ENCODE measurements around the gene ENO2. TPM values are rescaled to one million over a fixed set of nuclear protein-coding genes. Genes with fewer than 3 reads are reported as not detected.

ENO2 gene
- total RNA-seq, 3 donors from 2014 or later = 83.5 to 97.4 (median 85.2) TPM

DNA sequence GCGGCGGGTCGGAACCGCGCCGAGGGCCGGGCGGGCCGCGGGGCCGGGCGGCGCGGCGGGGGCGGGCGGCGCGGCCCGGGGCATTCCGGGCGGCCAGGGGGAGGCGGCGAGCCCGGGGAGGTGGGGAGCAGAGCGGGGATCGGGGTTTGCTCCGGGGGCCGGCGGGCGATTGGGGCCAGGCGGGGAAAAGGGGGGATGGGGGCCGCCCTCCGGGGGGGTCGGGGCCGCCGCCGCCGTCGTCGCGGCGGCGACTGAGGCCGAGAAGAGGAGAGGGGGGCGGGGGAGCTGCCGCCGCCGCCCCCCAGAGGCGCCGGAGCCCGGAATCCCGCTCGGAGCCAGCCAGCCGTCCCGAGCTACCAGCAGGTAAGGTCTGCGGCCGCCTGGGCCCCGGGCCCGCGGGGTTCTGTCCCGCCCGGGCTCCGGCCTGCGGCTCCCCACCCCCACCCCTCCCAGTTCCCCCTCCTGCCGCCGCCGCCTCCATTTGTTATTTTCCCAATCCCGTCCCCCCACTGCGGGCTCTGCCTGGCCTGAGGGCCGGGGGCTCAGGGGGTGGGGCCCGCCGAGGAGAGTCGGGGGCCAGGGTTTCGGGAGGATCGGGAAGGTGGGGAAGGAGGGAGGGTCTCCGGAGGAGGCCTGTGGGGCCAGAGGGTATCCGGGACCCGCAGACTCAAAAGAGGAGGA lies 13.8 kb downstream of the ENO2 start:
- Mint-ChIP-seq H3K4me3 (peak overlapping the region; percentile 85), H3K9me3 (no peaks in the 10 kb centered on the region), H3K27me3 (ENCODE audit: low read depth) (no peaks in the 10 kb centered on the region), H3K4me1 (ENCODE audit: low read depth) (peaks cover 63% of the 10 kb centered on the region), H3K36me3 (ENCODE audit: insufficient read depth) (no peaks in the 10 kb centered on the region)
- peak; percentile 5 to 10 for ATAC-seq
- no peak for DNase-seq

GRCh38 chr12:6928703-6929407 lies 14.5 kb downstream of the ENO2 start:
- DNase-seq (no peak), ATAC-seq (no peak)
- Mint-ChIP-seq H3K4me3 (peak overlapping the region; percentile 85), H3K27me3 (ENCODE audit: low read depth) (no peaks in the 10 kb centered on the region), H3K36me3 (ENCODE audit: insufficient read depth) (peaks cover 5% of the 10 kb centered on the region), H3K9me3 (no peaks in the 10 kb centered on the region), H3K4me1 (ENCODE audit: low read depth) (peaks cover 64% of the 10 kb centered on the region)

GRCh38 chr12:6929466-6930452 lies 15.4 kb downstream of the ENO2 start:
- H3K4me3 Mint-ChIP-seq = peak overlapping the region; percentile 85

GRCh38 chr12:6932766-6933165 lies 18.4 kb downstream of the ENO2 start:
- peaks cover 21% of the 10 kb centered on the region for H3K36me3 Mint-ChIP-seq (ENCODE audit: insufficient read depth)
- peaks cover 63% of the 10 kb centered on the region for H3K4me1 Mint-ChIP-seq (ENCODE audit: low read depth)
- no peaks in the 10 kb centered on the region for H3K9me3 Mint-ChIP-seq
- DNase-seq (no peak), ATAC-seq (no peak)
- H3K27me3 Mint-ChIP-seq (ENCODE audit: low read depth) = no peaks in the 10 kb centered on the region
- H3K4me3 Mint-ChIP-seq = no peak overlapping the region

More at GRCh38 chr12:6929466-6930452, 15.4 kb downstream of the ENO2 start:
- DNase-seq (no peak), ATAC-seq (no peak)
- Mint-ChIP-seq H3K9me3 (no peaks in the 10 kb centered on the region), H3K36me3 (ENCODE audit: insufficient read depth) (peaks cover 11% of the 10 kb centered on the region), H3K4me1 (ENCODE audit: low read depth) (peaks cover 58% of the 10 kb centered on the region), H3K27me3 (ENCODE audit: low read depth) (no peaks in the 10 kb centered on the region)

GRCh38 chr12:6934110-6934509 lies 19.7 kb downstream of the ENO2 start:
- DNase-seq = no peak
- no peaks in the 10 kb centered on the region for H3K9me3 Mint-ChIP-seq
- H3K27me3 Mint-ChIP-seq (ENCODE audit: low read depth) = no peaks in the 10 kb centered on the region
- peaks cover 61% of the 10 kb centered on the region for H3K4me1 Mint-ChIP-seq (ENCODE audit: low read depth)
- no peak overlapping the region for H3K4me3 Mint-ChIP-seq
- no peak for ATAC-seq
- peaks cover 23% of the 10 kb centered on the region for H3K36me3 Mint-ChIP-seq (ENCODE audit: insufficient read depth)

DNA sequence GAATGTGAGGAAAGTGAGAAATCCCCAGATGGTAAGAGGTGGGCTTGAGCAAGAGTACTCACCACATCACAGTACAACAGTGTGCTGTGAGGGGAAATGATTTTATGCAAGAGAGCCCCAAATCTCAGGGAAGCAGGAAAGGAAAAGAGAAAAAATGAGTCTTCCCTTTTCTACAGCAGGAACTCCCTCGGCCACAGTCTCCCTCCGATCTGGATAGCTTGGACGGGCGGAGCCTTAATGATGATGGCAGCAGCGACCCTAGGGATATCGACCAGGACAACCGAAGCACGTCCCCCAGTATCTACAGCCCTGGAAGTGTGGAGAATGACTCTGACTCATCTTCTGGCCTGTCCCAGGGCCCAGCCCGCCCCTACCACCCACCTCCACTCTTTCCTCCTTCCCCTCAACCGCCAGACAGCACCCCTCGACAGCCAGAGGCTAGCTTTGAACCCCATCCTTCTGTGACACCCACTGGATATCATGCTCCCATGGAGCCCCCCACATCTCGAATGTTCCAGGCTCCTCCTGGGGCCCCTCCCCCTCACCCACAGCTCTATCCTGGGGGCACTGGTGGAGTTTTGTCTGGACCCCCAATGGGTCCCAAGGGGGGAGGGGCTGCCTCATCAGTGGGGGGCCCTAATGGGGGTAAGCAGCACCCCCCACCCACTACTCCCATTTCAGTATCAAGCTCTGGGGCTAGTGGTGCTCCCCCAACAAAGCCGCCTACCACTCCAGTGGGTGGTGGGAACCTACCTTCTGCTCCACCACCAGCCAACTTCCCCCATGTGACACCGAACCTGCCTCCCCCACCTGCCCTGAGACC lies 21.2 kb downstream of the ENO2 start:
- Mint-ChIP-seq H3K27me3 (ENCODE audit: low read depth) (no peaks in the 10 kb centered on the region), H3K9me3 (no peaks in the 10 kb centered on the region), H3K4me1 (ENCODE audit: low read depth) (peaks cover 56% of the 10 kb centered on the region), H3K4me3 (peak overlapping the region; percentile 87), H3K36me3 (ENCODE audit: insufficient read depth) (peaks cover 25% of the 10 kb centered on the region)
- ATAC-seq (no peak), DNase-seq (no peak)

GRCh38 chr12:6936194-6936635 lies 21.8 kb downstream of the ENO2 start:
- Mint-ChIP-seq H3K4me3 (peak overlapping the region; percentile 87), H3K27me3 (ENCODE audit: low read depth) (no peaks in the 10 kb centered on the region), H3K9me3 (no peaks in the 10 kb centered on the region), H3K36me3 (ENCODE audit: insufficient read depth) (peaks cover 25% of the 10 kb centered on the region), H3K4me1 (ENCODE audit: low read depth) (peaks cover 51% of the 10 kb centered on the region)
- ATAC-seq (no peak), DNase-seq (no peak)

DNA sequence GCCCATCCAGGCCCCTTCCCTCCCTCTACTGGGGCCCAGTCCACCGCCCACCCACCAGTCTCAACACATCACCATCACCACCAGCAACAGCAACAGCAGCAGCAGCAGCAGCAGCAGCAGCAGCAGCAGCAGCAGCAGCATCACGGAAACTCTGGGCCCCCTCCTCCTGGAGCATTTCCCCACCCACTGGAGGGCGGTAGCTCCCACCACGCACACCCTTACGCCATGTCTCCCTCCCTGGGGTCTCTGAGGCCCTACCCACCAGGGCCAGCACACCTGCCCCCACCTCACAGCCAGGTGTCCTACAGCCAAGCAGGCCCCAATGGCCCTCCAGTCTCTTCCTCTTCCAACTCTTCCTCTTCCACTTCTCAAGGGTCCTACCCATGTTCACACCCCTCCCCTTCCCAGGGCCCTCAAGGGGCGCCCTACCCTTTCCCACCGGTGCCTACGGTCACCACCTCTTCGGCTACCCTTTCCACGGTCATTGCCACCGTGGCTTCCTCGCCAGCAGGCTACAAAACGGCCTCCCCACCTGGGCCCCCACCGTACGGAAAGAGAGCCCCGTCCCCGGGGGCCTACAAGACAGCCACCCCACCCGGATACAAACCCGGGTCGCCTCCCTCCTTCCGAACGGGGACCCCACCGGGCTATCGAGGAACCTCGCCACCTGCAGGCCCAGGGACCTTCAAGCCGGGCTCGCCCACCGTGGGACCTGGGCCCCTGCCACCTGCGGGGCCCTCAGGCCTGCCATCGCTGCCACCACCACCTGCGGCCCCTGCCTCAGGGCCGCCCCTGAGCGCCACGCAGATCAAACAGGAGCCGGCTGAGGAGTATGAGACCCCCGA lies 22.5 kb downstream of the ENO2 start:
- peak; percentile 37 for ATAC-seq
- Mint-ChIP-seq H3K9me3 (no peaks in the 10 kb centered on the region), H3K27me3 (ENCODE audit: low read depth) (no peaks in the 10 kb centered on the region), H3K4me1 (ENCODE audit: low read depth) (peaks cover 51% of the 10 kb centered on the region), H3K36me3 (ENCODE audit: insufficient read depth) (peaks cover 25% of the 10 kb centered on the region), H3K4me3 (peak overlapping the region; percentile 87)
- peak; percentile 69 for DNase-seq

DNA sequence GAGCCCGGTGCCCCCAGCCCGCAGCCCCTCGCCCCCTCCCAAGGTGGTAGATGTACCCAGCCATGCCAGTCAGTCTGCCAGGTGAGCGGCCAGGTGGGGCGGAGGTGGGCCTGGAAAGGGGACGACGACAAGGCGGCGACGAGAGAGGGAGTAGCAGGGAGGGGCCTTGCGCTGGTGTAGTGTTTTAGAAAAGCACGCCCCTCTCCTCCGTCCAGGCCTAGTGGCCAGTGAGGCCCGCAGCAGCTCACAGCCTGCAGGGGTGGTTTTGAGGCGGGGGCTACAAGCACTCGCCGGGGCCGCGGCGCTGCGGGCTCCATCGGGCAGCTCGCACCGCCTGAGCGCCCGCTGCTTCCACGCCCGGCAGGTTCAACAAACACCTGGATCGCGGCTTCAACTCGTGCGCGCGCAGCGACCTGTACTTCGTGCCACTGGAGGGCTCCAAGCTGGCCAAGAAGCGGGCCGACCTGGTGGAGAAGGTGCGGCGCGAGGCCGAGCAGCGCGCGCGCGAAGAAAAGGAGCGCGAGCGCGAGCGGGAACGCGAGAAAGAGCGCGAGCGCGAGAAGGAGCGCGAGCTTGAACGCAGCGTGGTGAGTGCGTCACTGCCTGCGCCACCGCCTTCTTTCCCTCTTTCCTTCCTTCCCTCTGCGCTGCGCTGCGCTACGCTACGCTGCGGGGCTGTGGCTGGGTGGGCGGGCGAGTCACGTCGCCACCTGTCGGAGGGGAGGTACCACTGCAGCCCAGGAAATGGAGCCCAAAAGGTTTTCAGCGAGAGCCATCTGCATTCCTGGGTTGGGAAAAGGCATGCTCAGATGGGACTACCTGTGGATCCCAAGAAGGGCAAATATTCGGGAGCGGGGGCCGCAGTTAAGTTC lies 23.3 kb downstream of the ENO2 start:
- peaks cover 25% of the 10 kb centered on the region for H3K36me3 Mint-ChIP-seq (ENCODE audit: insufficient read depth)
- peak; percentile 91 for DNase-seq
- ATAC-seq = peak; percentile 92
- peak overlapping the region; percentile 87 for H3K4me3 Mint-ChIP-seq
- peaks cover 49% of the 10 kb centered on the region for H3K4me1 Mint-ChIP-seq (ENCODE audit: low read depth)
- no peaks in the 10 kb centered on the region for H3K27me3 Mint-ChIP-seq (ENCODE audit: low read depth)
- H3K9me3 Mint-ChIP-seq = no peaks in the 10 kb centered on the region

- peak overlapping the region; percentile 87 for H3K4me3 Mint-ChIP-seq
- no peaks in the 10 kb centered on the region for H3K9me3 Mint-ChIP-seq
- H3K36me3 Mint-ChIP-seq (ENCODE audit: insufficient read depth) = peaks cover 23% of the 10 kb centered on the region
- H3K4me1 Mint-ChIP-seq (ENCODE audit: low read depth) = peaks cover 52% of the 10 kb centered on the region
- no peak for DNase-seq
- no peak for ATAC-seq
- no peaks in the 10 kb centered on the region for H3K27me3 Mint-ChIP-seq (ENCODE audit: low read depth)
Measured at GRCh38 chr12:6938353-6939190, 24.2 kb downstream of the ENO2 start.

DNA sequence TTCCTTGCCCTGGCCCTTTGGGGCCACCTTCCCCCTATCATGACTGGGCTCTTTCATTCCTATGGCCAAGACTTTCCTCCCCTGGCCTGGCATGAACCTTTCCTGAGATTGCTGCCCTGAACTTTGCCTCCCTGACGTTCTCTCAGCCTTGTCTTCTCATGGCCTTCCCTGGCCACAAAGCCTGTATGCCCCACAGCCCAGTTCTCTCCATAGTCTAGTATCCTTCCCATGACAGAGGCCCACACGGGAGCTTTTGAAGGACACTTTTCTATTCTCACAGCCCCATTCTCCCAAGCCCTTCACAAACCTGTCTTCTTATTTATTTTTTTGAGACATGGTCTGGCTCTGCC lies 24.8 kb downstream of the ENO2 start:
- H3K4me3 Mint-ChIP-seq = peak overlapping the region; percentile 40
- peaks cover 48% of the 10 kb centered on the region for H3K4me1 Mint-ChIP-seq (ENCODE audit: low read depth)
- DNase-seq (no peak), ATAC-seq (no peak)
- H3K36me3 Mint-ChIP-seq (ENCODE audit: insufficient read depth) = peaks cover 18% of the 10 kb centered on the region
- no peaks in the 10 kb centered on the region for H3K9me3 Mint-ChIP-seq
- H3K27me3 Mint-ChIP-seq (ENCODE audit: low read depth) = no peaks in the 10 kb centered on the region

DNA sequence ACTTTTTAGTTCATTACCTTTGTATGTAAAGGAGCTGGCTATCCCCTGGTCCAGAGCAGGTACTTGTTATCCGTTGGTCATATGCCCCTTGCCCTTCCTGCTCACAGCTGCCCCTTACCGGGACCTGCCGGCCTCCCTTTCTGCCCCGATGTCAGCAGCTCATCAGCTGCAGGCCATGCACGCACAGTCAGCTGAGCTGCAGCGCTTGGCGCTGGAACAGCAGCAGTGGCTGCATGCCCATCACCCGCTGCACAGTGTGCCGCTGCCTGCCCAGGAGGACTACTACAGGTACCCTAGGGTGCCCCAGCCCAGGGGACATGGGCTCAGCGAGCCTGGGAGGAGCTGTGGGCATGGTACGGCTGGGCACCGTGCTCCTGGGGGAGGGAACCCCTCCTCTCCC lies 26.9 kb downstream of the ENO2 start:
- no peak overlapping the region for H3K4me3 Mint-ChIP-seq
- peaks cover 4% of the 10 kb centered on the region for H3K36me3 Mint-ChIP-seq (ENCODE audit: insufficient read depth)
- no peaks in the 10 kb centered on the region for H3K9me3 Mint-ChIP-seq
- ATAC-seq (no peak), DNase-seq (no peak)
- peaks cover 55% of the 10 kb centered on the region for H3K4me1 Mint-ChIP-seq (ENCODE audit: low read depth)
- H3K27me3 Mint-ChIP-seq (ENCODE audit: low read depth) = no peaks in the 10 kb centered on the region

All from activated T-cell treated with anti-CD3 and anti-CD28 coated beads, Interleukin-2, amount 50 U/mL, for 4 hours (primary cell).